Duodenal mucosa (tissue), 2 donors: ENCODE data around the gene MTUS2.
"Not testable (repeated sequence)": the region's sequence is repeated elsewhere in the genome, so short reads cannot be mapped to it uniquely, and the experiment has no call there.

Experiments
- H3K27ac ChIP-seq: one replicate; pipeline ENCODE4 v1.7.0; 2013; ENCODE audit warnings: low read depth, low read length
- H3K27me3 ChIP-seq, 2 donors: one replicate each; pipeline ENCODE4 v1.7.0; 2013; ENCODE audit warnings: low read length in 2 of 2, control low read depth in 1 of 2; ENCODE audit not compliant: insufficient read depth in 2 of 2, control insufficient read depth in 1 of 2
- H3K36me3 ChIP-seq, 2 donors: one replicate each; pipeline ENCODE4 v1.7.0; 2013; ENCODE audit warnings: low read length in 2 of 2, control low read depth in 1 of 2; ENCODE audit not compliant: insufficient read depth in 2 of 2, control insufficient read depth in 1 of 2
- H3K4me1 ChIP-seq, 2 donors: one replicate each; pipeline ENCODE4 v1.7.0; 2013; ENCODE audit warnings: low read length in 2 of 2, control low read depth in 1 of 2; ENCODE audit not compliant: insufficient read depth in 2 of 2, control insufficient read depth in 1 of 2
- H3K4me3 ChIP-seq, 2 donors: one replicate each; pipeline ENCODE4 v1.7.0; 2013; ENCODE audit warnings: low read length in 2 of 2, low read depth in 1 of 2
- H3K9ac ChIP-seq, 2 donors: one replicate each; pipeline ENCODE4 v1.7.0; 2013; ENCODE audit warnings: low read length in 2 of 2, low read depth in 1 of 2
- H3K9me3 ChIP-seq, 2 donors: one replicate each; pipeline ENCODE4 v1.7.0; 2013; ENCODE audit warnings: low read length in 2 of 2, control low read depth in 1 of 2; ENCODE audit not compliant: control insufficient read depth in 1 of 2

Gene MTUS2

GRCh38 chr13:29190298-29190697 is 370.2 kb downstream of the MTUS2 start:
- Histone ChIP-seq H3K9ac (no peak overlapping the region), H3K27ac (no peak overlapping the region)

GRCh38 chr13:29193083-29193482 is 372.9 kb downstream of the MTUS2 start:
- no peak overlapping the region for H3K27ac ChIP-seq
- no peaks in the 10 kb centered on the region for H3K27me3 ChIP-seq
- H3K9ac ChIP-seq = no peak overlapping the region
- no peaks in the 10 kb centered on the region for H3K36me3 ChIP-seq
- no peaks in the 10 kb centered on the region for H3K4me1 ChIP-seq
- H3K4me3 ChIP-seq = no peak overlapping the region
- no peaks in the 10 kb centered on the region for H3K9me3 ChIP-seq

More at GRCh38 chr13:29190298-29190697, 370.2 kb downstream of the MTUS2 start:
- Histone ChIP-seq H3K4me1 (no peaks in the 10 kb centered on the region), H3K27me3 (no peaks in the 10 kb centered on the region), H3K9me3 (peaks cover 3 to 5% of the 10 kb centered on the region in 2 donors), H3K4me3 (no peak overlapping the region), H3K36me3 (no peaks in the 10 kb centered on the region)

GRCh38 chr13:29195456-29195855 is 375.3 kb downstream of the MTUS2 start:
- no peaks in the 10 kb centered on the region for H3K36me3 ChIP-seq
- no peaks in the 10 kb centered on the region for H3K27me3 ChIP-seq
- no peak overlapping the region for H3K27ac ChIP-seq
- H3K9ac ChIP-seq = no peak overlapping the region
- no peaks in the 10 kb centered on the region for H3K9me3 ChIP-seq
- no peaks in the 10 kb centered on the region for H3K4me1 ChIP-seq
- no peak overlapping the region for H3K4me3 ChIP-seq

GRCh38 chr13:29196409-29197074 is 376.4 kb downstream of the MTUS2 start:
- Histone ChIP-seq H3K27me3 (no peaks in the 10 kb centered on the region), H3K27ac (no peak overlapping the region), H3K9me3 (no peaks in the 10 kb centered on the region), H3K36me3 (no peaks in the 10 kb centered on the region), H3K9ac (no peak overlapping the region), H3K4me1 (no peaks in the 10 kb centered on the region), H3K4me3 (no peak overlapping the region)

GRCh38 chr13:29202753-29203152 is 382.6 kb downstream of the MTUS2 start:
- not testable (repeated sequence) for H3K4me1 ChIP-seq, H3K27ac ChIP-seq, H3K4me3 ChIP-seq, H3K9me3 ChIP-seq, H3K27me3 ChIP-seq, H3K9ac ChIP-seq, H3K36me3 ChIP-seq

- Histone ChIP-seq H3K9ac (no peak overlapping the region), H3K9me3 (no peaks in the 10 kb centered on the region), H3K4me1 (no peaks in the 10 kb centered on the region), H3K27me3 (no peaks in the 10 kb centered on the region), H3K36me3 (no peaks in the 10 kb centered on the region), H3K27ac (no peak overlapping the region), H3K4me3 (no peak overlapping the region)
These were observed 384.5 kb downstream of the MTUS2 start for GRCh38 chr13:29204651-29205050.

- H3K4me1 ChIP-seq = no peaks in the 10 kb centered on the region
- no peak overlapping the region for H3K27ac ChIP-seq
- H3K9ac ChIP-seq = no peak overlapping the region
- H3K27me3 ChIP-seq = no peaks in the 10 kb centered on the region
- H3K4me3 ChIP-seq = no peak overlapping the region
- no peaks in the 10 kb centered on the region for H3K9me3 ChIP-seq
- H3K36me3 ChIP-seq = no peaks in the 10 kb centered on the region
These were observed 390.5 kb downstream of the MTUS2 start for GRCh38 chr13:29210676-29211075.

GRCh38 chr13:29211162-29211561 is 391.0 kb downstream of the MTUS2 start:
- not testable (repeated sequence) for H3K27ac ChIP-seq, H3K36me3 ChIP-seq, H3K27me3 ChIP-seq, H3K4me1 ChIP-seq, H3K4me3 ChIP-seq, H3K9me3 ChIP-seq, H3K9ac ChIP-seq

- H3K9ac ChIP-seq = no peak overlapping the region
- no peak overlapping the region for H3K27ac ChIP-seq
- no peaks in the 10 kb centered on the region for H3K36me3 ChIP-seq
- H3K9me3 ChIP-seq = peaks cover 7 to 8% of the 10 kb centered on the region in 2 donors
- H3K4me3 ChIP-seq = no peak overlapping the region
- H3K27me3 ChIP-seq = no peaks in the 10 kb centered on the region
- no peaks in the 10 kb centered on the region for H3K4me1 ChIP-seq
These were observed 402.3 kb downstream of the MTUS2 start for GRCh38 chr13:29222458-29222857.

- H3K27ac ChIP-seq = no peak overlapping the region
- H3K4me1 ChIP-seq = no peaks in the 10 kb centered on the region
- H3K36me3 ChIP-seq = no peaks in the 10 kb centered on the region
- no peak overlapping the region for H3K4me3 ChIP-seq
- peaks cover 7 to 8% of the 10 kb centered on the region in 2 donors for H3K9me3 ChIP-seq
- H3K27me3 ChIP-seq = no peaks in the 10 kb centered on the region
- no peak overlapping the region for H3K9ac ChIP-seq
These were observed 404.1 kb downstream of the MTUS2 start for GRCh38 chr13:29224206-29224605.

GRCh38 chr13:29227576-29227975 is 407.4 kb downstream of the MTUS2 start:
- Histone ChIP-seq H3K9ac (no peak overlapping the region), H3K4me3 (no peak overlapping the region), H3K9me3 (peaks cover 7 to 8% of the 10 kb centered on the region in 2 donors), H3K4me1 (no peaks in the 10 kb centered on the region), H3K27ac (no peak overlapping the region), H3K27me3 (no peaks in the 10 kb centered on the region), H3K36me3 (no peaks in the 10 kb centered on the region)
